Type B pancreatic cell (in vitro differentiated cells): ENCODE results near the gene NR5A2. TPM values are rescaled to one million over a fixed set of nuclear protein-coding genes. Genes with fewer than 3 reads are reported as not detected.

Source experiments
- DNase-seq: peaks from one replicate; pipeline ENCODE4 v3.0.0; 2021; ENCODE audit warnings: mixed read lengths; ENCODE audit not compliant: unreplicated experiment; ENCODE audit errors: extremely low spot score
- H3K27ac Mint-ChIP-seq: 2 replicates; pipeline ENCODE4 v1.8.0; 2021; ENCODE audit warnings: mild to moderate bottlenecking, mixed read lengths
- H3K27me3 Mint-ChIP-seq: 2 replicates; pipeline ENCODE4 v1.8.0; 2021; ENCODE audit warnings: mixed read lengths
- H3K36me3 Mint-ChIP-seq: 2 replicates; pipeline ENCODE4 v1.8.0; 2021; ENCODE audit warnings: mixed read lengths
- H3K4me1 Mint-ChIP-seq: one replicate; pipeline ENCODE4 v1.8.0; 2021; ENCODE audit warnings: mixed read lengths; ENCODE audit not compliant: unreplicated experiment
- H3K4me3 Mint-ChIP-seq: 2 replicates; pipeline ENCODE4 v1.8.0; 2021; ENCODE audit warnings: mild to moderate bottlenecking, mixed read lengths
- H3K9me3 Mint-ChIP-seq: 2 replicates; pipeline ENCODE4 v1.8.0; 2021; ENCODE audit warnings: mixed read lengths
- total RNA-seq: library from RNA; stranded (reverse); gene quantifications from 2 replicates; pipeline ENCODE4 v1.2.1, GENCODE V29; 2021; ENCODE audit warnings: low replicate concordance
- TF ChIP-seq, protein P1 (sequence below): fragments of 200-600 bp; sonication (generic); conservative IDR thresholded peaks from 2 replicates; pipeline ENCODE4 v1.5.0; 2021; ENCODE audit warnings: antibody characterized with exemption, mild to moderate bottlenecking

NR5A2 gene
- total RNA-seq, 1 donor from 2014 or later: 3.5 TPM

DNA sequence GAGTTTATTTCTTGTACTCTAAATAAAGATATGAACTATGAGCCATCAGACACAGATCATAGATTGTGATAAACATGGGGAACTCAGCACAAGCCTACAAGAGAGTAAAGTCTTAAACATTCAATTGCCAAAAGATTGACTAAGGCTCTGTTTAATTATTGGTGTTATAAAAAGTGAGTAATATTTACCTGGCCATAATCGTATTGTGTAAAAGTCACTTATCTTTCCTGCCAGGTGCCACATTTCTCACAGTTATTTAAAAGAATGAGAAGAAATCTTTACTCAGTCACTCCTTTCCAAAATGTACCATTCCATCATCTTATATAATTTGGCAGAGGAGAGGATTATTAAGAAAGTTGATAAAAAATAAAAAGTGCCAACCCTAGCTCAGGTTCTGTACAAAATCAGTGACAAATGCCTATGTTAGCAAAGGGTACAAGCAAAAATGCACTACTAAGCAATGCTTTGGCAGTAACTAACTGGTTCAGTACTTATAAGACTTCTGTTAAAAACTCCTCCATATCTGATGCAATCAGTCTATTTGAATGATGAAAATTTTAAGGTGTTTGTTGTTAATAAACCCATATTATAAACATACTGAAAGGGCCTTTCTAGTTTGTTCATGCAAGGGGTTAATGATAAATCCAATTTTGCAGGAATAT, 5.8 kb upstream of the NR5A2 start:
- TF ChIP-seq, protein P1, sequence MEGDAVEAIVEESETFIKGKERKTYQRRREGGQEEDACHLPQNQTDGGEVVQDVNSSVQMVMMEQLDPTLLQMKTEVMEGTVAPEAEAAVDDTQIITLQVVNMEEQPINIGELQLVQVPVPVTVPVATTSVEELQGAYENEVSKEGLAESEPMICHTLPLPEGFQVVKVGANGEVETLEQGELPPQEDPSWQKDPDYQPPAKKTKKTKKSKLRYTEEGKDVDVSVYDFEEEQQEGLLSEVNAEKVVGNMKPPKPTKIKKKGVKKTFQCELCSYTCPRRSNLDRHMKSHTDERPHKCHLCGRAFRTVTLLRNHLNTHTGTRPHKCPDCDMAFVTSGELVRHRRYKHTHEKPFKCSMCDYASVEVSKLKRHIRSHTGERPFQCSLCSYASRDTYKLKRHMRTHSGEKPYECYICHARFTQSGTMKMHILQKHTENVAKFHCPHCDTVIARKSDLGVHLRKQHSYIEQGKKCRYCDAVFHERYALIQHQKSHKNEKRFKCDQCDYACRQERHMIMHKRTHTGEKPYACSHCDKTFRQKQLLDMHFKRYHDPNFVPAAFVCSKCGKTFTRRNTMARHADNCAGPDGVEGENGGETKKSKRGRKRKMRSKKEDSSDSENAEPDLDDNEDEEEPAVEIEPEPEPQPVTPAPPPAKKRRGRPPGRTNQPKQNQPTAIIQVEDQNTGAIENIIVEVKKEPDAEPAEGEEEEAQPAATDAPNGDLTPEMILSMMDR: no peak
- Mint-ChIP-seq H3K9me3 (no peaks in the 10 kb centered on the region), H3K4me1 (no peaks in the 10 kb centered on the region), H3K27ac (no peak overlapping the region), H3K4me3 (no peak overlapping the region), H3K27me3 (peaks cover 15% of the 10 kb centered on the region), H3K36me3 (no peaks in the 10 kb centered on the region)
- DNase-seq: no peak

DNA sequence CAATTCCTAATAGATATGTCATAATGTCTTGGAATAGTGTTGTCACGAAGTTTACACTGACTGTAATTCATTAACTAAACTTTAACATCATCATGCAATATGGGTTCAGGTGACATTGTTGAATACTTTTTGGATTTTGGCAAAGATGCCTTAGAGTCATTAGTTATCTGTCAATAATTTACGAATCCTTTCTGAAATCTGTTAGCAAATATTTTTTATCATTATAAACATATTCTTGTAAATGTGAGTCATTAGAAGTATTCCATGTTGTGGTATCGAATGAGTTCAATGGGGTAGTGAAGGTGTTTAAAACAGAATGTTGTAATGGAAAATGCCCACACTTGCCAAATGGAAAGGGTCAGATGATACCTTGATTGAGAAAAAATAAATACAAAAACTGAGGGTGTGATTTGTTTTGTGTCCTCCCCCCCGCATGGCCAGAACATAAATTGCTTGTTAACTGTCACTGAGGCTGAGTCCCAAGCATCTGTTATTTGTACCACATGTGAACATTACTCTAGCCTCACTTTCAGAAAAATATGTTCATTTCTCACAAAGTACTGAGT, 5.2 kb upstream of the NR5A2 start:
- DNase-seq: no peak
- TF ChIP-seq, protein P1: no peak
- H3K27ac Mint-ChIP-seq: no peak overlapping the region
- no peaks in the 10 kb centered on the region for H3K36me3 Mint-ChIP-seq
- no peak overlapping the region for H3K4me3 Mint-ChIP-seq
- no peaks in the 10 kb centered on the region for H3K4me1 Mint-ChIP-seq
- peaks cover 22% of the 10 kb centered on the region for H3K27me3 Mint-ChIP-seq
- no peaks in the 10 kb centered on the region for H3K9me3 Mint-ChIP-seq

DNA sequence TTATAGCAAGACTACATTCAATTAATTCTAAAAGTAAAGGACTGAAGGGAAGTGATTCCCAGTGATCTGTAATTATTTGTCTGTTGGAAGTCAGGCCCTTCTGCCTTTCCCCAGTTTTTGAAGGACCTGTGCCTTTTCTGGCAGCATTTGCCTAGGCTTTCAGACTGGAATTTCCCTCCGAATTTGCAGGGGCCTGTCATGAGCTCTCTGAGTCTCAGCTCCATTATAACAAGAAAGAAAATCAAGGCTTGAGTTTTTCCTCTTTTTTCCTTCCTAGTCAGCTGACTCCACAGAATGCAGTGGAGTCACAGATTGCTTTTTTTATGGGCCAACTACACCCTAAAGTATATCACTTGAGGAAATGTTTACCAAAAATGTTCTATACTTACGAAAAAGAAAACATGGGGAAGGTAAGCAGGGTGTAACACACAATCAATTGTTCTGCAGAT, 1.1 kb downstream of the NR5A2 start:
- Mint-ChIP-seq H3K27ac (peak overlapping the region; percentile 19), H3K27me3 (peaks cover 53% of the 10 kb centered on the region)

DNA sequence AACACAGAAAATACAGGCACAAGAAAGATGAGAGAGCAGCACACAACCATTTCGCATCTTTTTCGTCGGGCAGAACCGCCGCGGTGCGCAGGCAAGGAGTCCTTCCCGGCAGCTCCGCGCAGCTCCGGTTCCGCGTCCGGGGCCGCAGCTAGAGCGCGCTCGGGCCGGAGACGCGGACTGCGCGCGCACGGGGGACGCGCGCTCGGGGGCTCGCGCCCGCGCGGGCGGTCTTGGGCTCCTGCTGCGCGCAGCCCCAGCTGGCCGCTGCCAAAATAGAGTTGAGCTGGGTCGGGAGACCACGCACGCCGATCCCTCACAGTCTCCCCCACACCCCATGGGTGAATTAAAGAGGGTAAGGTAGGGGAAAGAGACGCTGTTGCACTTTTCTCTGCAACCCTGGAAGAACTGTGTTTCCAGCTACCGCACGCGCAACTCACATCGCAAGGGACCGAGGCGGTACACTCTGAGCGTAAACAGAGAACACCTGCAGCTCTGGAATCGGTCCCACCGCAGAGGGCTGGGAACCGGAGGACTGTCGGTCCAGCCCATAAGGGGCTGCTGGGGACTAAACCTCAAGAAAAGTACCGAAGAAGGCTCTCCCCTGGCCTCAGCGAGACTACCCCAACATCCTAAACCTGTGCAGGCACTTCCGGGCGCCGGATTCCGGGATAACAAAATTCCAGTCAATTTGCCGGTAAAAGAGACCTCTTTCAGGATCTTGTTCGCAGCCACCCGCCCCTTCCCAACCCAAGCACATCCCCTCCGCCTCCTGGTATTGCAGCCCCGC, 1.7 kb downstream of the NR5A2 start:
- Mint-ChIP-seq H3K36me3 (no peaks in the 10 kb centered on the region), H3K9me3 (no peaks in the 10 kb centered on the region), H3K27me3 (peaks cover 48% of the 10 kb centered on the region), H3K4me3 (peak overlapping the region; percentile 87), H3K27ac (peak overlapping the region; percentile 19), H3K4me1 (no peaks in the 10 kb centered on the region)
- TF ChIP-seq, protein P1: no peak
- peak; percentile 72 for DNase-seq

More for the DNA sequence above, 1.1 kb downstream of the NR5A2 start:
- no peaks in the 10 kb centered on the region for H3K36me3 Mint-ChIP-seq
- no peak for DNase-seq
- H3K4me3 Mint-ChIP-seq: peak overlapping the region; percentile 87
- H3K9me3 Mint-ChIP-seq: no peaks in the 10 kb centered on the region
- H3K4me1 Mint-ChIP-seq: no peaks in the 10 kb centered on the region
- TF ChIP-seq, protein P1: no peak

DNA sequence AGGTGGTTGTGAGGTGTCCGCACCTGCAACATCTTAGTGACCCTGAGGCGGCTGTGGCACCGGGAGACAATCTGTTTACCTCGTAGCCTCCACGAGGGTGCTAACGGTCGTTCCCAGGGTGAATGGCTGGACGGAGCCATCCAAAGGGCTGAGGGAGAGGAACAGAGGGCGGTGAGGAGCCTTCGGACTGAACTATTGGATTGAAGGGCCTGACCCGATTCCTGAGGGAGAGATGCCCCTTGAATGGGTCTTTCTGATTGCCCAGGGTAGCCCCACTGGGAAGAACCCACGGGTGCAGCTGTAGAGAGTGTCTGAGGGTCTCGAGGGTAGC, 2.3 kb downstream of the NR5A2 start:
- no peak overlapping the region for H3K27ac Mint-ChIP-seq
- H3K36me3 Mint-ChIP-seq: no peaks in the 10 kb centered on the region
- TF ChIP-seq, protein P1: no peak
- H3K4me3 Mint-ChIP-seq: peak overlapping the region; percentile 86
- no peak for DNase-seq
- H3K4me1 Mint-ChIP-seq: no peaks in the 10 kb centered on the region
- H3K9me3 Mint-ChIP-seq: no peaks in the 10 kb centered on the region
- H3K27me3 Mint-ChIP-seq: peaks cover 48% of the 10 kb centered on the region
